ENCODE results near the gene DUSP5.

DNA sequence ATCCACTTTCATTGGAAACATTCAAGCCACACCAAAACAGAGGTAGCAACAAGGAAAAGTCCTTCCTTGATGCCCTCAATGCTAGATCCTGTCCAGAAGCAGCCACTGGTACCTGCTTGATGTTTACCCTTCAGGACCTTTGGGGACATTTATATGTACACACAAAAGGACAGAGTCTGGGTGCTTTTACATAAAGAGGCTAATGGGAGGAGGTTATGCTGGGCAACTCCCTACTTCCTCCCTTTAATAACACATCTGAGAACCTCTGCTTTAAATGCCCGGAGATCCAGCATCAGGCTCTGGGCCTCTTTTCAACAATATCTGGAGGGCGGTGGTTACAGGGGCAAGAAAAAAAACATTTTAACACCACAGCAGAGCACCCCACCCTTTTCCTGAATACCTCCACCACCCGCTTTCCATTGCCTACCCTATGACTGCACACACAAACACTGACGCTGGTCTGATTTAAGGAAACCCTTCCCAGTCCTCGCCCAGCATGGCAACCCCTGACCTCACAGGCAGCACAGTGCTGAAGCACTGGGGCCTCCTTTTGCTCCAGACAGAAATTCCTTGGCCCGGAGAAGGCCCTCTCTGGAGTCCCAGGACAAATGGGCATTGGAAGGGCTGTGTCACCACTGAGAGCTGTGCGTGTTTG, 39.3 kb upstream of the DUSP5 start:
- TF ChIP-seq, protein P1, sequence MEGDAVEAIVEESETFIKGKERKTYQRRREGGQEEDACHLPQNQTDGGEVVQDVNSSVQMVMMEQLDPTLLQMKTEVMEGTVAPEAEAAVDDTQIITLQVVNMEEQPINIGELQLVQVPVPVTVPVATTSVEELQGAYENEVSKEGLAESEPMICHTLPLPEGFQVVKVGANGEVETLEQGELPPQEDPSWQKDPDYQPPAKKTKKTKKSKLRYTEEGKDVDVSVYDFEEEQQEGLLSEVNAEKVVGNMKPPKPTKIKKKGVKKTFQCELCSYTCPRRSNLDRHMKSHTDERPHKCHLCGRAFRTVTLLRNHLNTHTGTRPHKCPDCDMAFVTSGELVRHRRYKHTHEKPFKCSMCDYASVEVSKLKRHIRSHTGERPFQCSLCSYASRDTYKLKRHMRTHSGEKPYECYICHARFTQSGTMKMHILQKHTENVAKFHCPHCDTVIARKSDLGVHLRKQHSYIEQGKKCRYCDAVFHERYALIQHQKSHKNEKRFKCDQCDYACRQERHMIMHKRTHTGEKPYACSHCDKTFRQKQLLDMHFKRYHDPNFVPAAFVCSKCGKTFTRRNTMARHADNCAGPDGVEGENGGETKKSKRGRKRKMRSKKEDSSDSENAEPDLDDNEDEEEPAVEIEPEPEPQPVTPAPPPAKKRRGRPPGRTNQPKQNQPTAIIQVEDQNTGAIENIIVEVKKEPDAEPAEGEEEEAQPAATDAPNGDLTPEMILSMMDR (IDR thresholded peaks at IDR 0.05), result no peak
- TF ChIP-seq POLR2A (IDR thresholded peaks at IDR 0.05) (no peak), POLR2AphosphoS5 (IDR thresholded peaks at IDR 0.05) (no peak), EP300 (IDR thresholded peaks at IDR 0.05) (no peak)

Measured in stomach (tissue), 4 donors.